ENCODE results near the gene ALG3. TPM values are rescaled to one million over a fixed set of nuclear protein-coding genes. Genes with fewer than 3 reads are reported as not detected.

The ALG3 gene
- total and polyA plus RNA-seq, 11 donors, result 10.9 to 68.1 (median 17.0) TPM

DNA sequence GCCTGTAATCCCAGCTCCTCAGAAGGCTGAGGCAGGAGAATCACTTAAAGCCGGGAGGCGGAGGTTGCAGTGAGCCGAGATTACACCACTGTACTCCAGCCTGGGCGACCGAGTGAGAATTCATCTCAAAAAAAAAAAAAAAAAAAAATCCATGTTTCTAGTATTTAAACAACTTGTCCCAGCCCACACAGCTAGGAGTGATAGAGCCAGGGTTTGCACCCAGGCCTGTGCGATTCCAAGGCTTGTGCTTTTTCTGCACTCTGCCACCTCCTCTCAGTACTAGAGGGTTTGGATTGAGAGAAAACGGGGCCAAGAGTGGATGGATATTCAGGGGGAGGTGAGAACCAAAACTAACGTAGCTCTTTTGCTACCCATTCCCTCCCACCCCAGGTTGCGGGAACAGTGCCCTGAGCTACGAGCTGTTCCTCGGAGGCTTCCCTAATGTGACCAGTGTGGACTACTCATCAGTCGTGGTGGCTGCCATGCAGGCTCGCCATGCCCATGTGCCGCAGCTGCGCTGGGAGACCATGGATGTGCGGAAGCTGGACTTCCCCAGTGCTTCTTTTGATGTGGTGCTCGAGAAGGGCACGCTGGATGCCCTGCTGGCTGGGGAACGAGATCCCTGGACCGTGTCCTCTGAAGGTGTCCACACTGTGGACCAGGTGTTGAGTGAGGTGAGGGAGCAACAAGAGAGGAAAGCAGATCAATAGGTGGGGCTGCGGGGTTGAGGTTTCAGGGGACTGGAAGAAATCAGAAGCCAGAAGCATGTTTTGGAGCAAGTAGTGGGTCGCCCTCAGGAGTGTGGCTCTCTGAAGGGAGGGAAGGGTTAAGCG lies 8.5 kb upstream of the ALG3 start:
- Histone ChIP-seq H3K9me3 (no peaks in the 10 kb centered on the region), H3K27ac (no peak overlapping the region), H3K36me3 (no peaks in the 10 kb centered on the region), H3K27me3 (peaks cover 0 to 36% (median 19%) of the 10 kb centered on the region in 9 donors), H3K4me1 (peaks cover 5 to 28% (median 18%) of the 10 kb centered on the region in 12 donors), H3K4me3 (no peak overlapping the region)
- ATAC-seq, result no peak
- intact Hi-C loops (cut with DNase I), result loop anchor here in 2 of 10 donors (10.0 kb wide), 1 partner anchor 362 kb away; no protein-coding TSS in a partner anchor
- WGBS, 4 donors, result 90 to 93% (median 91%) methylated on average over 23 of the region's 23 CpGs
- DNase-seq, result no peak
- TF ChIP-seq, protein P1, sequence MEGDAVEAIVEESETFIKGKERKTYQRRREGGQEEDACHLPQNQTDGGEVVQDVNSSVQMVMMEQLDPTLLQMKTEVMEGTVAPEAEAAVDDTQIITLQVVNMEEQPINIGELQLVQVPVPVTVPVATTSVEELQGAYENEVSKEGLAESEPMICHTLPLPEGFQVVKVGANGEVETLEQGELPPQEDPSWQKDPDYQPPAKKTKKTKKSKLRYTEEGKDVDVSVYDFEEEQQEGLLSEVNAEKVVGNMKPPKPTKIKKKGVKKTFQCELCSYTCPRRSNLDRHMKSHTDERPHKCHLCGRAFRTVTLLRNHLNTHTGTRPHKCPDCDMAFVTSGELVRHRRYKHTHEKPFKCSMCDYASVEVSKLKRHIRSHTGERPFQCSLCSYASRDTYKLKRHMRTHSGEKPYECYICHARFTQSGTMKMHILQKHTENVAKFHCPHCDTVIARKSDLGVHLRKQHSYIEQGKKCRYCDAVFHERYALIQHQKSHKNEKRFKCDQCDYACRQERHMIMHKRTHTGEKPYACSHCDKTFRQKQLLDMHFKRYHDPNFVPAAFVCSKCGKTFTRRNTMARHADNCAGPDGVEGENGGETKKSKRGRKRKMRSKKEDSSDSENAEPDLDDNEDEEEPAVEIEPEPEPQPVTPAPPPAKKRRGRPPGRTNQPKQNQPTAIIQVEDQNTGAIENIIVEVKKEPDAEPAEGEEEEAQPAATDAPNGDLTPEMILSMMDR (IDR thresholded peaks at IDR 0.05), result no peak
- TF ChIP-seq POLR2A (IDR thresholded peaks at IDR 0.05), result no peak

DNA sequence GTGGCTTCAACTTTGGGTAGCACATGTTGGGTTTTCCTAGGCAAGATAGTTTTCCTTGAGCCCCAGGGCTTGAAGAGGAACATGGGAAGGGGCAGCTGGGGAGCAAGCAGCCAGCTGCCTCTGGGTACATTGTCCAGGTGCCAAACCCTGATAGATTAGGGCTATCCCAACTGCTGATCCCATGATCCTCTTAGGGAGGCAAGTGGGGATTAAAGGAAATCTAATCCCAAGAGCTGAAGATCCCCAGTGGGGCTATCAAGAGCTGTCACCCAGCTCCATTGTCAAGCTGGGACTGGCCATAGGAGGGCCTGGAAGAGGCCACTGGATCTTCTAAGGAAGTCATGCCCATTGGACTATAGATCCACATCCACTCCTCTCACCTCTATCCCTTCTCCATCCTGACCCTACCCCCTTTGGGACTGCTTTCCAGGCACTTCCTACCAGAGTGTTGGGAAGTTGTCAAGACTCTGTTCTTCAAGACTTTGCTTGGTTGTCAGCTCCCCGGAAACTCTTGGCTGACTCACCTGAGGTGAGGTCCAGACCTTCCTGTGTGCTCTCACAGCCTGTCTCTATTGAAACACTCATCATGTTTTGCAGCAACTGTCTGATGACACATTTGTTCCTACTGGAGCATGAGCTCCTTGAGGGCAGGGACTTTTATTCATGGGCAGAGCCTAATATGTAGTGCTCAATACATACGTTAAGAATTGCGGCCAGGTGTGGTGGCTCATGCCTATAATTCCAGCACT lies 6.7 kb upstream of the ALG3 start:
- Histone ChIP-seq H3K27me3 (peaks cover 0 to 21% (median 5%) of the 10 kb centered on the region in 9 donors), H3K36me3 (no peaks in the 10 kb centered on the region), H3K4me1 (peaks cover 0 to 12% (median 6%) of the 10 kb centered on the region in 12 donors), H3K9me3 (no peaks in the 10 kb centered on the region), H3K4me3 (no peak overlapping the region), H3K27ac (no peak overlapping the region)
- intact Hi-C loops (cut with DNase I), result loop anchor here in 2 of 10 donors (10.0 kb wide), 1 partner anchor 361 kb away; no protein-coding TSS in a partner anchor
- no peak for DNase-seq
- WGBS, 4 donors, result 89 to 98% (median 94%) methylated on average over 3 of the region's 3 CpGs
- ATAC-seq, result no peak
- no peak for TF ChIP-seq POLR2A (IDR thresholded peaks at IDR 0.05)
- TF ChIP-seq, protein P1 (IDR thresholded peaks at IDR 0.05), result no peak

DNA sequence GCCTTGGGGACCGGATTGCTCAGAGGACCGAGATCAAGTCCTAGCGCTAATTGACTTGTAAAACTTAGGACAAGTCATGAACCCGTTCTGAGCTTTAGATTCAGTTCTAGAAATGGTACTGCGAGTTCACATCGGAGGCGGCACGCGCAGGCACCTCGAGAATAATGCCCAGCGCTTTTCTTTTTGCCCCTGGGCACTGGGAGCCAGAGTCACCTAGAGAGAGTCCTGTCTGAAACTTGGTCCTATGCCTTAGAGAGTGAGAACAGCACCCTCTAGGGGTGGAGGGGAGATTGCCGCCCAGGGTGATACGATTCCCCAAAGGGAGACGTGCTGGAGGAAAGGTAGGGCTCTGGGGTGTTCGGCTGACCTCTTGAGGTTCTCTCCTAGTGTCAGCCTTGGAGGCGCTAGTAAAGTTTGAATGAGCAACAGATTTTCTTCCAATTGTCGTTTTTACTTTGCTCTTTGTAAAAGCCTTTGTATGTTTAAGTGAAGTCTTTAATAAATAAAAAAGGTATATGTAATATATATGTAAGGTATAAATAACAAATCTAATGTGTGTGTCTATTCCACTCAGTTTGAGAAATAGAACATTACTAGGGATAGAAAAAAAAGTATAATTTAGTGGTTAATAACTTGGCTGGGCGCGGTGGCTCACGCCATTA lies 1.5 kb upstream of the ALG3 start:
- H3K36me3 ChIP-seq, result peaks cover 0 to 6% (median 3%) of the 10 kb centered on the region in 9 donors
- TF ChIP-seq, protein P1 (IDR thresholded peaks at IDR 0.05), result peak; percentile 82 to 98 (median 94)
- TF ChIP-seq POLR2A (IDR thresholded peaks at IDR 0.05), result no peak
- H3K27ac ChIP-seq, result peak overlapping the region in 11 of 12 donors; percentile 25 to 96 (median 76)
- WGBS, 4 donors, result 13 to 15% (median 14%) methylated on average over 19 to 20 of the region's 20 CpGs
- intact Hi-C loops (cut with DNase I), result loop anchor here in 3 of 10 donors (5.0 to 10.0 kb wide), 2 partner anchors 353 to 355 kb away; no protein-coding TSS in a partner anchor
- peak overlapping the region; percentile 47 to 99 (median 82) for H3K4me3 ChIP-seq
- H3K4me1 ChIP-seq, result peaks cover 0 to 22% (median 11%) of the 10 kb centered on the region in 12 donors
- ATAC-seq (peak; percentile 70 to 84 (median 82)), DNase-seq (peak; percentile 73 to 88 (median 85))
- H3K9me3 ChIP-seq, result no peaks in the 10 kb centered on the region
- H3K27me3 ChIP-seq, result no peaks in the 10 kb centered on the region
